HG03432 (cell line): ENCODE data around the gene TTBK2.
"Not testable (repeated sequence)": the region's sequence is repeated elsewhere in the genome, so short reads cannot be mapped to it uniquely, and the experiment has no call there.

ENCODE experiments used
- ATAC-seq: cut with Tn5 transposase; IDR thresholded peaks from one replicate; pipeline ENCODE4 v1.9.1; 2021; ENCODE audit warnings: mild to moderate bottlenecking, moderate library complexity; ENCODE audit not compliant: unreplicated experiment

TTBK2 gene

DNA sequence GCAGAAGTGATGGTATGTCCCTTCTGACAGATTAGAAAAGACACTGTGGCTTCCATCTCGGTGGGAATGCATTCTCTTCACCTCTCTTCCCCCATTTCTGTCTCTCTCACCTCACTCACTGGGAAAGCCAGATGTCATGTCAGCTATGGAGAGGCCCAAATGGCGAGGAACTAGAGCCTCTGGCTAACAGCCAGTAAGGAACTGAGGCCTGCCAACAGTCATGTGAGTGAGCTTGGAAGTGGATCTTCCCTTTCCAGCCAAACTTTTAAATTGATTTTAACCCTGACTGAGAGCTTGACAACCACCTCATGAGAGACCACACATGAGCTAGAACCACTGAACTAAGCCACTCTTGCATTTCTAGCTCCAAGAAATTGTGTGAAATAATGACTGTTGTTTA lies 148.4 kb downstream of the TTBK2 start:
- ATAC-seq = no peak

DNA sequence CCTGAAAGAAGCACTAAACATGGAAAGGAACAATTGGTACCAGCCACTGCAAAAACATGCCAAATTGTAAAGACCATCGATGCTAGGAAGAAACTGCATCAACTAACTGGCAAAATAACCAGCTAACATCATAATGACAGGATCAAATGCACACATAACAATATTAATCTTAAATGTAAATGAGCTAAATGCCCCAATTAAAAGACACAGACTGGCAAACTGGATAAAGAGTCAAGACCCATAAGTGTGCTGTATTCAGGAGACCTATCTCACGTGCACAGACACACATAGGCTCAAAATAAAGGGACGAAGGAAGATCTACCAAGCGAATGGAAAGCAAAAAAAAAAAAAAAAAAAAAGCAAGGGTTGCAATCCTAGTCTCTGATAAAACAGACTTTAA lies 154.5 kb downstream of the TTBK2 start:
- ATAC-seq = not testable (repeated sequence)

DNA sequence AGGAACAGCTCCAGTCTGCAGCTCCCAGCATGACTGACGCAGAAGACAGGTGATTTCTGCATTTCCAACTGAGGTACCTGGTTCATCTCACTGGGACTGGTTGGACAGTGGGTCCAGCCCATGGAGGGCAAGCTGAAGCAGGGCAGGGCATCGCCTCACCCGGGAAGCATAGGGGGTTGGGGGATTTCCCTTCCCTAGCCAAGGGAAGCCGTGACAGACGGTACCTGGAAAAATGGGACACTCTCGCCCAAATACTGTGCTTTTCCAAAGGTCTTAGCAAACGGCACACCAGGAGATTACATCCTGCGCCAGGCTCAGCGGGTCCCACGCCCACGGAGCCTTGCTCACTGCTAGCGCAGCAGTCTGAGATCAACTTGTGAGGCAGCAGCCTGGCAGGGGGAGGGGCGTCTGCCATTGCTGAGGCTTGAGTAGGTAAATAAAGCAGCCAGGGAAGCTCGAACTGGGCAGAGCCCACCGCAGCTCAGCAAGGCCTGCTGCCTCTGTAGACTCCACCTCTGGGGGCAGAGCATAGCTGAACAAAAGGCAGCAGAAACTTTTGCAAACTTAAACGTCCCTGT lies 156.3 kb downstream of the TTBK2 start:
- not testable (repeated sequence) for ATAC-seq

DNA sequence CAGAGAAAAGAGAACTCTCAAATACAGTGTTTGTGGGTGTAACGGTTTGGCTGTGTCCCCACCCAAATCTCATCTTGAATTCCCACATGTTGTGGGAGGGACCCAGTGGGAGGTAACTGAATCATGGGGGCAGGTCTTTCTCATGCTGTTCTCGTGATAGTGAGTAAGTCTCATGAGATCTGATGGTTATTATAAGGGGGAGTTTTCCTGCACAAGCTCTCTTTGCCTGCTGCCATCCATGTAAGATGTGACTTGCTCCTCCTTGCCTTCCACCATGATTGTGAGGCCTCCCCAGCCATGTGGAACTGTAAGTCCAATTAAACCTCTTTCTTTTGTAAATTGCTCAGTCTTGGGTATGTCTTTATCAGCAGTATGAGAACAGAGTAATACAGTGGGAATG lies 158.8 kb downstream of the TTBK2 start:
- ATAC-seq = not testable (repeated sequence)

DNA sequence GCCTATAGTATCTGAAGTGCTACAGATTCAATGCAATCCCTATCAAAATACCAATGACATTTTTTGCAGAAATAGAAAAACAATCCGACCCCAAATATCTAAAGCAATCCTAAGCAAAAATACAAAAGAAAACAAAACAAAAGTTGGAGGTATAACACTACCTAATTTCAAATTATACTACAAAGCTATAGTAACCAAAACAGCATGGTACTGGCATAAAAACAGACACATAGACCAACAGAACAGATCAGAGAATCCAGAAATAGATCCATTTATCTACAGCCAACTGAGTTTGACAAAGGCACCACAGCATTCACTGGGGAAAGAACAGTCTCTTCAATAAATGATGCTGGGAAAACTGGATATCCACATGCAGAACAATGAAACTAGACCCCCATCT lies 159.8 kb downstream of the TTBK2 start:
- ATAC-seq = no peak

DNA sequence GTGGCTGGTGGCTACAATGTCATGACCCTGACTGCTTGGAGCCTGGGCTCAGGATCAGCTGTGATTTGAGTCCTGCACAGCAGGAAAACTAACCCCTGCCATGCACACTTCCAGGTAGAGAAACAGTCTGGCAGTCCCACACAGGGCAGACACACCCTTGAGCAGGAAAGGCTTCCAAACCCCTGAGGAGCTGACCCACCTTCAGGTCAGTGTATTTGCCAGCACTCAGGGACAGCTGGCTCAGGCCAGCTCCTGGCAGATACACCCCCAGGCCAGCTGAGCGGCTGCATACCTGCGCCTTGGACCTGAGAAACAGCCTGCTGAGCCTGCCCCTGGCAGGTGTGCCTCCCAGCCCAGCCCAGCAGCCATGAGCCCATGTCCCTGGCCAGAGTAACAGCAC lies 161.5 kb downstream of the TTBK2 start:
- ATAC-seq = no peak

DNA sequence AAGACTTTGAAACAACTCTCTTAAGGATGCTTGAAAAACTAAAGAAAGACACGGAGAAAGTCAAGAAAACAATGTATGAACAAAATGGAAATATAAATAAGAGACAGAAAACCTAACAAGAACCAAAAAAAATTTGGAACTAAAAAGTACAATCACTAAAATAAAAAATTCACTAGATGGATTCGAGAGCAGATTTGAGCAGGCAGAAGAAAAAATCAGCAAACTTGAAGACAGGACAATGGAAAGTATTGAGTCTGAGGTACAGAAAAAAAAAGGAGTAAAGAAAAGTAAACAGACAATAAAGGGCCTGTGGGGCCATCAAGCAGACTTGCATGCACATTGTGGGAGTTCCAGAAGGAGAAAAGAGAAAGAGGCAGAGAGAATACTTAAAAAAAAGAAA lies 170.3 kb downstream of the TTBK2 start:
- ATAC-seq = no peak

DNA sequence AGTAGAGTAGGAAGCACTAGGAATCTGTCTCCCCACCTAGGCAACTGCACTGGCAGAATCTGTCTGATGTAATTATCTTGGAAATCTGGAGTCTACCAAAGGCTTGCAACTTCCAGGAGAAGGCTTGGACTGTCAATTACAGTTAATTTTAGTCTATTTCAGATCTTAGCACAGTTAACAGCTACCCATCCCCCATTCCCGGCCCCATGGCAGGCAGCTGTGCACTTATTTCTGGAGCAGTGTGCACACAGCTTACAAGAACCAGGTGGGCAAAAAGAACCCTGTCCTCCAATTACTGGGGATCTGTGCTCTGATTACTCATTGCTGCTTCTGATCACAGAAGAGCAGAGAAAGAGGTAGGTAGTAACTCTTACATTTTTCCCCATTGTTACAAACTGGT lies 171.3 kb downstream of the TTBK2 start:
- ATAC-seq = no peak

DNA sequence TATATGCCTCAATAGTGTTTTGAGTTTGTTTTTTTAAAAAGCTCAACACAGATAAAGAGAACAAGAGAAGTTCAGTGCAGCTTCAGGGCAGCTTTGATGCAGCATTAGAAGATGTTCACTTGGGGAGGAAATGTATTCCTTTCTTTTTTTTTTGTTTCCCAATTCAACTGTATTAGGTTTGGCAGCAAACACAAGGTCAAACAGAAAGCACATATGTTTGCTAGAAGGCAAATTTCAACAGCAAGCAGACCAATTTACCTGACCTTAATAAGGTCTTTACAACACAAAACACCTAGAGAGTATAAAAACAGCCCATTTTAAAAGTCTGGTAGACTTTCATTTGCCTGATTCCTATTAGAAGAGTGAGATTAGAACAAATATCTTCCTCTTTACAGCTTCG lies 176.4 kb downstream of the TTBK2 start:
- ATAC-seq = no peak

DNA sequence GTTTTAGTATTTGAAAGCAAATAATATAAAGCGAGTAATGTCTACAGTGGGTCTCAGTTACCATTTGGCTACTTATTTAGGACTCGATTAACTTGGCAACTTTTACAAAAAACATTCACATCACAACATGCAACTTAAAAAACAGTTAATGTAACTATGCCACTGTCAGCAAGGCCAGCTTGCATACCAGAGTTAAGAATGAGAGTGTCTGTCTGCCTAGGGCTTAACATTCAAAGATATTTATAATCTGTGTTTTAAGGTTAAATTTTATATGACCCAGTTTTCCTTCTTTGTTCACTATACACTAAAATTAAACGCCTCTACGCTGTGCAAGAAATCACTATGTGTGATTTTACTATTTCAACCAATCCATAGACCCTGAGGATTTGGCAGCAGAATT lies 178.4 kb downstream of the TTBK2 start:
- ATAC-seq = no peak

DNA sequence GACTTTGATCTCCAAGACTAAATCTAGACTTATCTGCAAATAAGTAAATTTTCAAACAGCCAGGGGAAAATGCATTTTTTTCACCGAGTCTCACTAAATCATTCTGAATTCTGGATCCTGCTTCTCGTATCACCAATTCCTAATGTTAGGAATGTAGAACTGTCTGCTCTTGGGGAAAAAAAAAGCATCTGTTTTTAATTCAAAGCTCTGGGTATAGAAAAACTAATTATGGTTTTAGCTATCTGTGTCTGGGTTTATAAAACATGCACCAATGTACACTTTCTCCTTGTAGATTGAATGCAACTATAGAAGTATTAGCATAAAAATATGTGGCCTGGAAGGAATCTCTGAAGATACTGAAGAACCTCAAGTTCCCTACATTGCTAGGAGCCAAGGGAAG lies 178.9 kb downstream of the TTBK2 start:
- ATAC-seq = no peak

DNA sequence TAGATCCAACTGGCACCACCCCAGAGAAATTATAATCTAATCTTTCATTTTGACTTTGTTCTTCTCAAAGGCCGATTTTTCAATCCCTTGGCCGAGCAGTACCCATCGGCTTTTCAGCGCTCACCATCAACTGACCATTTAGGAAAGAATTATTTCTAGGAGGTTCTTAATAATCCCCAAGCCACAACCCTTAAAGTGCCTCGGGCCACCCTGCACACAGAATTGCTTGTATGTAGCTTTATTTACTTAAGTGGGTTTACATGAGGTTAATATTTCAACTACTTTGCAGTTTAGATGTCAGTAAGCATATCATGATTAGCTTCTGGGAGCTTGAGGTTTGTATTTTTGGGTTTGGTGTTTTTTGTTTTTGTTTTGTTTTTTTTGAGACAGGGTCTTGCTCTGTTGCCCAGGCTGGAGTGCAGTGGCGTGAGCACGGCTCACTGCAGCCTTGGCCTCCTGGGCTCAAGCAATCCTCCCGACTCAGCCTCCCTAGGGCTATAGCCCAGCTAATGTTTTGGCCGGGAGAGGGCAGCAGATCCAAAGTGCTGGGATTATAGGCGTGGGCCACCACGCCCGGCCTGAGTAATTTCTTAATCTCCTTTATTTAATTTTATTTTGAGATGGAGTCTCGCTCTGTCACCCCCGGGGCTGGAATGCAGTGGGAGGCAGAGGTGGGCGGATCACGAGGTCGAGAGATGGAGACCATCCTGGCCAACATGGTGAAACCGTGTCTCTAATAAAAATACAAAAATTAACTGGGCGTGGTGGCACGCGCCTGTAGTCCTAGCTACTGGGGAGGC lies 182.8 kb downstream of the TTBK2 start:
- ATAC-seq = no peak

DNA sequence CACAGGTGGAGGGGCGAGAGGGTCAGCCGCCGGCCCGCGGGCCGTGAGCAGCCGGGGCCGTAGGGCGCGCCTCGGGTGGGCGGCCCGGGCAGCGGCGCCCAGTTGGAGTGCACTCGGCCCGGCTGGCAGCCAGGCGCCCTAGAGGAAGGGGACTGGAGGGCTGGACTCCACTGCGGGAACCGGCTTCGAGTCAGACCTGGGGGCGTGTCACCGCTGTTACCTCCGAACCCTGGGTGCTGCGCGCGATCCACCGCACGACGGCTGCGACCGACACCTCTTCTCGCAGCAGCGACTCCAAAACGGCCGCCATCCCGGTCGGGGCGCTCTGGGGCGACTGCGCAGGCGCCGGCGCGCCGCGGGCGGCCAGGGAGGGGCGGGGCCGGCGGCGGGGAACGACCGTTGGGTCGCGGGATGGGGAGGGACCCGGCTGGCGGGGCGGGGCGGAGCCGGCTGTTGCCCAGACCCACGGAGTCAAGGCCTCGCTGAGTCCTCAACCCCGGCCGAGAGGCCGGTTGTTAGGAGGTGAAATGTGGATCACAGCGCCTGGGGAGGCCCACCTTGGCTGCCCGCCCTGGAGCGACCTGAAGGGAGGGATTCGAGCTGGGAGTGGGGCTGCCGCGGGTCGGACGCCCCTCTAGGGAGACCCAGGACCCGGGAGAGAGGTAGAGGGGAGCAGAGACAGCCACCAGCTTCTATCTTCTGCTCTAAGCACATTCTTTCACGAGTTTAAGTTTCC lies 183.6 kb downstream of the TTBK2 start, which contains the start of gene CDAN1:
CDAN1 (minus strand) TSS at position 336 of the 736 bp plus-strand sequence; CDS start at position 310, 26 bp downstream.
- ATAC-seq = peak; percentile 87

DNA sequence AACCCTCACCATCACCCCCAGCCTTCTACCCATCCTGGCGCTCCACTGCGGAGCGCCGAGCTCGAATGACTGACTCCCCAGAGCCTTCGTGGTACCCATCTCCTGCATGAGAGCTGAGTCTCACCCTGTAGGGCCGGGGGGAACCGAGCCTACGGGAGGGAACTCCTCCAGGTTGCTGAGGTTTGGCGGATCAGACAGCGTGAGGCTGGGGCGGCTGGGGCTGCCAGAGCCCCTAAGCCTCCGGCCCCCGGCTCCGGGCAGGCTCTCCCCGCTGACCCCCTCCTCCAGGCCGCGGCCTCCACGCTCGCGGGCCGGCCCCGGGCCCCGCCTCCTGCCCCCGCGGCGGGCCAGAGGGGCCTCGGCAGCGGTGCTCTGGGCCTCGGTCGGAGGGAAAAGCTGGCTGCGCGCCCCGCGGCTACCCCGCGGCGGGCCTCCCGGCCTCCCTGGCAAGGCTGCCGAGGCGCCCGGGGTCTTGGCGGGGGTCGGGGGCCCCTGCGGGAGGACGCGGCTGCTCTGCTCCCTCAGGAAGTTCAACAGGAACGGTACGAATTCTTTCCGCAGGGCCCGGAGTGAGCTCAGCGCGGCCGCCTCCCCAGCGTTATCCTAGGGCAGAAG lies 184.3 kb downstream of the TTBK2 start:
- peak; percentile 44 for ATAC-seq

DNA sequence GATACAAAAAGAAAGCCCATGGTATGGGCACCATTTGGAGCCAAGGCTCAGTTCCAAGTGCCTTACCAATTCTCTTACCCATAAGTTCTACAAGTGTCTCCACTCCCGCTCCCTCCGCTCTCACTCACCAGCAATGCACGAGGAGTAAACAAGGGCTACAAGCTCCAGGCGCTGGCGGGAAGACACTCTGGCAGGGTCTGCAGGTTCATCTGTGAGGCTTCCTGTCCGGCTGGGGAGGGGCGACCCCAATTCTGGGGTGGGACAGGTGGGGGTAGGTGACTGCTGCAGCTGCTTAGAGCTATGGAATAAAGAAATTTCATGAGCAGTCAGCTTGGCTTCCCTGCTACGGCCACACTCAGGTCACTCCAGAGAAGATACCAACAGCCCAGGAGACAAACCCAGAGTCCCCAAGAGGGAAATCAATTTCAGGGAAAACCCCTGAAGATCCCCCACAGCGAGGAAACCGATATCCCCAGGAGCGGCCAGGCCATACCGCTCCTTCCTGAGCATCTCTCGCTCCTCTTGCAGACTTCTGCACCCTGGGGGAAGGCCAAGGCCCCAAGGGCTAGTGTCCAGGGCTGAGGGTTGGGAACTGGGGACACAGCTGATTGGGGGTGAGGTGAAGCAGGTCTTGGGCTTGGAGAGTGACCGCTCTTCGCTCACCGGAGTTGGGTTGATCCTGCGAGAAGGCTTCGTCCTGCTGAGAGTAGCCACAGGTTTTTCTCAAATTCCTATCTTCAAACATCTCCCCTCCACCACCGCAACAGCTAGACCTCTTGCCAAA lies 185.0 kb downstream of the TTBK2 start:
- no peak for ATAC-seq

DNA sequence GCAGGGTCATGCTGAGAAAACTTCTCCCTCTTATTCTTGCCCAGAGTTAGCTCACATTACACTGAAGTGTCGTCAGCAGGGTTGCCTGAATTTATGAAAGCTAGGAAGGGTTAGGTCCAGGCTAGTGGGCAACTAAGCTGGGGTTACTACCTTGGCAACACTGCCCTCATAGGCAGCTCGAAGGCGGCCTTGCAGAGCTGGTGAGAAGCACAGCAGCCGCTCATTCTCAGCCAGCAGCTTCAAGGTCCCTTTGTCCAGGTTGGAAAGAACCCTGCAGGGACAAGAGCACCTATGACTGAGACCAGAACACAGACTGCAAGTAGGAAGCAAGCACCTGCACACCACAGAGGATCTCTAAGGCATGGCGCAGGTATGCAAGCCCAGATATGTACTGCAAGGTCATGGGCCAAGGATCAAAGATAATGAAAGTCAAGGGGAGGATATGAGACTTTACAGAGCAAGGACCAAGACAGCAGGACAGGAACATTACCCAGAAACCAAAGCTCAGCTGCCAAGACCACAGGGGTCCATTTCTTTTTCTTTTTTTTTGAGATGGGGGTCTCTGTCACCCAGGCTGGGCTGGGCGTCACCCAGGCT lies 186.4 kb downstream of the TTBK2 start:
- ATAC-seq = no peak

DNA sequence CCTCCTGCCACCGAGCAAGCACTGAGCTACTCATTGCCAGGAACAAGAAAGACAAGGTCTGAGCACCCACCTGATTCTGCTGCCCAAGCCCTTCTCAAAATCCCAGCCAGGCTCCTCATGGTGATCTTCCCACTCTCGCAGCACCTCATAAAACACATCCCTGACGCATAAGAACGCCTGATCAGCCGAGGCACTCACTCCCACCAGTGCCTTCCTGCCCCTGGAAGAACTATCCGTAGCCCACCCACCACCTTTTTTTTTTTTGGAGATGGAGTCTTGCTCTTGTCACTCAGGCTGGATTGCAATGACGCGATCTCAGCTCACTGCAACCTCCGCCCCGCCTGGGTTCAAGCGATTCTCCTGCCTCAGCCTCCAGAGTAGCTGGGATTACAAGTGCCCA lies 187.6 kb downstream of the TTBK2 start:
- no peak for ATAC-seq

DNA sequence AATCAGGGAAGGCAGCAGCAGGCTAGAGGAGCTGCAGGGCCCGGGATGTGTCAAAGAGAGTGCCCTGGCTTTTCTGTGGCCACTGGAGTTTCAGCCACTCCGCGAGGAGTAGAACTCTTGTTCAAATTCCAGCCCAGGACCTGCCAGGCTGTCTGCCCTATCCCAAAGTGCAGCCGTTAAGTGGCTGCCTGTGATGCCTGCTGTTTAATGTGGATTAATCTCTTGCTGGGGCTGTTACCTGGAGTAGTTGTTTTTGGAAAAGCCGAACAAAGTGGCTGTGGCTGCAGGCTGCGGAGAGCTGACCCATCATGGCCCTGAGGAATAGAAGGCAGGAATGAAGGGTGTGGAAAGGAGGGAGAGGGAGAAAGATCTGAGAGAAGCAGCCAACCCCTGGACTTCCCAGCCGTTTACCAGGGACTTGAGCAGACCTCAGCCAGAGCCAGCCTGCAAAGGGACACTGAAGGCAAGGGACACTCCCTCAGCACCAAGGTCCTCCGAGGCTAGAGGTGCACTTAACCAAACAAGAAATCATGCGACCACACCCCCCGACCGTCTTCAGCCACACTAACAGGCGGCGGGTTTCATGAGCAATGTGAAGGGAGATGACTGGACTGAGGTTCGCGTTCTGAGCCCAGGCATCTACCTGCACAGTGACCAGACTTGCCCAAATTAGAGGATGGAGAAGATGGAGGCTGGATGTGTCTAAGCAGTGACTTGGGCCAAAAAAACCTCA lies 188.3 kb downstream of the TTBK2 start:
- no peak for ATAC-seq

DNA sequence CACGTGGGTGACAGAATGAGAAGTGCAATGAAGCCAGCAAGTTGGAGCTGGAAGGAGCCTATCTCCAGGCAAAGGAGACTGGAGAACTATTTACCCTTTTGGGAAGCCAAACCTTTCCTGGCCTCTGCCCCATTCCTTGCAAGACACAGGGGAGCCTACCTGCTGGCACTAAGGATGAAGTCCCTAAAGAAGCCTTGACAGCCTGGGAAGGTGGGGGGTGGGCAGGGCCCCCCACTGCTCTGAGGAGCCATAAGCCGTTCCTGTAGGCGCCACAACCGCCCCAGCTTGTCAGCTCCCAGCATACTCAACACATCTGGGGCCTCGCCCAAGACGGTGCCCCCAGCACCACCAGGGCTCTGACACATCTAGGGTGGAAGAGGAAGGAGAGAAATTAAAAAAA lies 189.1 kb downstream of the TTBK2 start:
- ATAC-seq = no peak

DNA sequence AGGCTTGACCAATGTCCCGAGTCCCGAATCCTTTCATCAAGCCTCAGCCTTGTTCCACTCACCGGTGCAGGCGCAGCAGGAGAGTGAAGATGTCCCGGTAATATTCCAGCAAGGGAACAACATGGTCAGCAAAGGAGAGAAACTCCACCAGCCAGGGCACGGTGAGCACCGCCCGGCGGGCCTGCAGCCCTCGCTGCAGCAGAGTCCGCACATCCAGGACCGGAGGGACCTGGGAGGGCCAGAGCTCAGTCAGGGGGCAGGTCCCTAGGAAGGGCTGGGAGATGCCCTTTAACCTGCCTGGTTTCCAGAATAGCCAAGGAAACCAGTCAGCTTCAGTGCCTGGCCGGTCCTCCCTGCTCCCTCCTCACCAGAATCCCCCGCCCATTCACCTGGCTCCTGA lies 190.0 kb downstream of the TTBK2 start:
- no peak for ATAC-seq
